ENCODE measurements around the gene AGRP. TPM values are rescaled to one million over a fixed set of nuclear protein-coding genes. Genes with fewer than 3 reads are reported as not detected.

Gene AGRP
- not detected in 2 replicates for total RNA-seq

GRCh38 chr16:67483150-67483549, at the start of gene AGRP:
Gene AGRP, minus strand, starts transcription at chr16:67483547. Its CDS starts 149 bp downstream, at chr16:67483398.

GRCh38 chr16:67528222-67528869, 45.0 kb upstream of the AGRP start, which contains the start of gene RIPOR1:
Gene RIPOR1, plus strand, starts transcription at chr16:67528829. Its CDS starts 9,618 bp downstream, at chr16:67538447.

GRCh38 chr16:67480833-67481560, 2.4 kb downstream of the AGRP start, which contains the start of gene ATP6V0D1:
Gene ATP6V0D1, minus strand, starts transcription at chr16:67481157. Its CDS starts 71 bp downstream, at chr16:67481086.

Other genes starting within 250 kb of the AGRP start
- 17.5 and 26.0 TPM in 2 replicates for gene FHOD1, start 236.1 kb downstream of the AGRP start, total RNA-seq
- gene SLC9A5, start 234.6 kb downstream of the AGRP start, total RNA-seq = 0.32 and 0.82 TPM in 2 replicates
- 7.0 and 11.4 TPM in 2 replicates for gene PLEKHG4, start 204.0 kb downstream of the AGRP start, total RNA-seq
- 0.16 TPM in 1 of 2 replicates, not detected in the other for gene KCTD19, start 156.8 kb downstream of the AGRP start, total RNA-seq
- gene LRRC36, start 156.7 kb downstream of the AGRP start, total RNA-seq = under 0.01 and 0.38 TPM in 2 replicates
- gene TPPP3, start 90.0 kb downstream of the AGRP start, total RNA-seq = 0.13 TPM in 1 of 2 replicates, not detected in the other
- 2.8 and 5.6 TPM in 2 replicates for gene ZDHHC1, start 67.1 kb downstream of the AGRP start, total RNA-seq
- 0.16 and 0.38 TPM in 2 replicates for gene HSD11B2, start 52.4 kb downstream of the AGRP start, total RNA-seq
- gene ATP6V0D1, start 2.4 kb downstream of the AGRP start, total RNA-seq = 72.7 and 134 TPM in 2 replicates
- gene RIPOR1, start 45.3 kb upstream of the AGRP start, total RNA-seq = 45.2 and 144 TPM in 2 replicates
- 20.1 and 28.3 TPM in 2 replicates for gene CTCF, start 79.0 kb upstream of the AGRP start, total RNA-seq
- 0.25 and 0.49 TPM in 2 replicates for gene CARMIL2, start 161.6 kb upstream of the AGRP start, total RNA-seq
- gene ACD, start 176.7 kb upstream of the AGRP start, total RNA-seq = 13.4 and 14.4 TPM in 2 replicates
- gene PARD6A, start 177.4 kb upstream of the AGRP start, total RNA-seq = 2.5 and 2.8 TPM in 2 replicates
- 14.3 and 14.9 TPM in 2 replicates for gene ENKD1, start 183.2 kb upstream of the AGRP start, total RNA-seq
- gene C16orf86, start 183.3 kb upstream of the AGRP start, total RNA-seq = 2.0 and 2.8 TPM in 2 replicates
- gene GFOD2, start 235.8 kb upstream of the AGRP start, total RNA-seq = 40.5 and 62.6 TPM in 2 replicates

Measured in bladder microvascular endothelial cell (primary cell).